Body of pancreas (tissue), 4 donors: ENCODE measurements around the gene SCPEP1.
"Not testable (repeated sequence)": the region's sequence is repeated elsewhere in the genome, so short reads cannot be mapped to it uniquely, and the experiment has no call there.

Experiments used
- CTCF ChIP-seq, 7 experiments: fragments of 450-650 bp in 4 of 7; fragments of 200-600 bp in 3 of 7; sonication (generic) in 3 of 7; IDR thresholded peaks; one replicate each; pipeline ENCODE4 v1.5.1; 2016 to 2019; ENCODE audit warnings: antibody characterized with exemption in 7 of 7
- POLR2A ChIP-seq, 3 donors: fragments of 450-650 bp; IDR thresholded peaks; one replicate each; pipeline ENCODE4 v1.6.1; 2016; ENCODE audit warnings: antibody characterized with exemption in 3 of 3, mild to moderate bottlenecking in 2 of 3

DNA sequence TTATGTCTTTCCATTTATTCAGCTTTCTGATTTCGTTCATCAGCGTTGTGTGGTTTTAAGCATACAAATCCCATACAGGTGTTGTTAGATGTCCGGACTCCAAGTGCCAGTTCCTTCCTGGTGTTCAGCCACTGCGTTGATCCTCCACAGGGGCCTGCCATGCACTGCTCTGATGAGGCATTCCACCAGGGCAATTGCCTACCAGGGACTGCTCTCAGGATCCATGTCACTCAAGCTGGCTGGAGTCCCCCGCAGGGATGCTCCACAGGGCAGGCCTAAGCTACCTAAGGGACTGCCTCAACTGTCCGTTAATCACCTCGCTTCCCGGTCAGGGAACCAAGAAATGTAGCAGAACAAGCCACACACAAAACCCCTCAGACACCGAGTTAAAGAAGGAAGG lies 12.7 kb upstream of the SCPEP1 start:
- not testable (repeated sequence) for TF ChIP-seq POLR2A, CTCF (IDR thresholded peaks at IDR 0.05)
